GM19238 (cell line): ENCODE data around the gene GNG4.

Experiments
- DNase-seq: peaks from one replicate; pipeline ENCODE4 v3.0.0; 2011; ENCODE audit warnings: low spot score; ENCODE audit not compliant: insufficient read length

Gene GNG4

GRCh38 chr1:235649368-235650163, at the start of gene GNG4:
Gene GNG4 (minus strand): TSS chr1:235649784. CDS start chr1:235583838, 65,946 bp downstream.
- DNase-seq = peak; percentile 46

- DNase-seq = no peak
Measured at GRCh38 chr1:235697508-235697907, 47.9 kb upstream of the GNG4 start.

- DNase-seq = no peak
Measured at GRCh38 chr1:235689356-235689755, 39.8 kb upstream of the GNG4 start.

GRCh38 chr1:235688096-235688495, 38.5 kb upstream of the GNG4 start:
- DNase-seq = no peak

GRCh38 chr1:235683653-235684052, 34.1 kb upstream of the GNG4 start:
- DNase-seq = no peak

- no peak for DNase-seq
Measured at GRCh38 chr1:235682216-235682615, 32.6 kb upstream of the GNG4 start.

GRCh38 chr1:235679644-235680043, 30.1 kb upstream of the GNG4 start:
- DNase-seq = no peak

GRCh38 chr1:235679005-235679404, 29.4 kb upstream of the GNG4 start:
- DNase-seq = no peak

GRCh38 chr1:235675152-235675890, 25.7 kb upstream of the GNG4 start:
- DNase-seq = no peak

- no peak for DNase-seq
Measured at GRCh38 chr1:235673981-235674380, 24.4 kb upstream of the GNG4 start.

- DNase-seq = no peak
Measured at GRCh38 chr1:235671992-235672391, 22.4 kb upstream of the GNG4 start.

- DNase-seq = no peak
Measured at GRCh38 chr1:235670157-235670776, 20.7 kb upstream of the GNG4 start.

GRCh38 chr1:235669277-235669676, 19.7 kb upstream of the GNG4 start:
- DNase-seq = no peak

GRCh38 chr1:235663628-235664027, 14.0 kb upstream of the GNG4 start:
- no peak for DNase-seq

GRCh38 chr1:235661568-235661967, 12.0 kb upstream of the GNG4 start:
- DNase-seq = no peak

- no peak for DNase-seq
Measured at GRCh38 chr1:235659186-235659771, 9.7 kb upstream of the GNG4 start.

- DNase-seq = no peak
Measured at GRCh38 chr1:235657747-235658526, 8.4 kb upstream of the GNG4 start.

- DNase-seq = no peak
Measured at GRCh38 chr1:235657269-235657668, 7.7 kb upstream of the GNG4 start.

- no peak for DNase-seq
Measured at GRCh38 chr1:235652364-235652763, 2.8 kb upstream of the GNG4 start.

- DNase-seq = no peak
Measured at GRCh38 chr1:235651170-235651806, 1.7 kb upstream of the GNG4 start.
